DMS114 treated with DMSO at 0.1 percent for 48 hours (cell line): ENCODE data around the gene LSM14A.
"Not testable (repeated sequence)": the region's sequence is repeated elsewhere in the genome, so short reads cannot be mapped to it uniquely, and the experiment has no call there.

Source experiments
- DNase-seq: peaks from one replicate; lab custom pipeline; 2025; ENCODE audit not compliant: unreplicated experiment; lab: John Stamatoyannopoulos, UW

The LSM14A gene

DNA sequence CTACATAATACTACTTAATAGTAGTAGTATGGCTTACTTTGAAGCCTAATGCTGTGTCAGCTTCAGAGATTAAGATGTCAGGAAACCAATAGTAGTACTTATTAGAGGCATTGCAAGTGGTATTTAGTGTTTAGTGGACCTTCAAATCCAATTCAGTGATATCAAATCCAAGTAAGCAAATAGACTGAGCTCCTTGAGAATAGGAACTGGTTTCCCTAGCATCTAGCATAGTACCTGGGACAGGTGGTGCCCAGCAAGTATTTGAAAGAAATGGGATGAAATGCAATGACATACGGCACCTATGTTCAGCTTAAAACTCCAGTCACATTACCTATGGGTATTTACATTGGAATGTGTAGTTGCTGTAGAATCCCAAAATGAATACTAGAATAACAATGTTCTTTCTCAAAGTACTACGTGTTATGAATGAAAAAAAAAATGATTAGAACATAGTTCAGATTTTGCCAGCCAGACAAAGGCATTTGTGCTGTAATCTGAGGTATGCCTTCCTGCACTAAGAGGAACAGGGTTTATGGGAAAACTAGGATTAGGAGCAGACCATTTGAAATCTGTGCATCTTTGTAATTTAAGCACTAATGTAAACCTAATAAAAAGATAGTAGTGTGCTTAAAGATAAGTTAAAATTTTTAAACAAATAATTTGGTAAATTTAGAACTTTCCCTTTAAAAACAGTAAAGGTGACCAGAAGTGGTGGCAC is 17.1 kb downstream of the LSM14A start:
- no peak for DNase-seq

DNA sequence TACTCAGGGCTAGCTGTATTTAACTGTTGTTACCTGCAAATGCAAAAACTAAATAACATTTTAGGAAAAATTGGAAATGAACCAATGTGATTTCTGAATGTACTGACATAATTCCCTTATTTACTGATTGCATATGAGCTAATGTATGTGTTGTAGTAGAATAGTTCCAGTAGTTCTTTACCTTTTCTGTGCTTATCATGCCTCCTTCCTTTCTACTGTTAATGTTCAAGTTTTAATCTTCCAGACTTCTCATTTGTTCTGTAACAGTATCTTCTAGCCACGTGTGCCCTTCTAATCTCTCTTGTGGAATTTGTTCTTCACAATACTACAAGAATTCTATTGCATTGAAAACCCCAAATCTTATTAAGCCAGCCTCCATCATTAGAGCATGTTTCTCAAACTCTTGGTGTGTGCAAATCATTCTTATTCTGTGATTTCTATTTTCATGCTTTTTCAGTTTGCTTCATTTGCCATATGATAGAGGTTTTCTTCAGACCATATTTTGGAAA is 17.7 kb downstream of the LSM14A start:
- no peak for DNase-seq

DNA sequence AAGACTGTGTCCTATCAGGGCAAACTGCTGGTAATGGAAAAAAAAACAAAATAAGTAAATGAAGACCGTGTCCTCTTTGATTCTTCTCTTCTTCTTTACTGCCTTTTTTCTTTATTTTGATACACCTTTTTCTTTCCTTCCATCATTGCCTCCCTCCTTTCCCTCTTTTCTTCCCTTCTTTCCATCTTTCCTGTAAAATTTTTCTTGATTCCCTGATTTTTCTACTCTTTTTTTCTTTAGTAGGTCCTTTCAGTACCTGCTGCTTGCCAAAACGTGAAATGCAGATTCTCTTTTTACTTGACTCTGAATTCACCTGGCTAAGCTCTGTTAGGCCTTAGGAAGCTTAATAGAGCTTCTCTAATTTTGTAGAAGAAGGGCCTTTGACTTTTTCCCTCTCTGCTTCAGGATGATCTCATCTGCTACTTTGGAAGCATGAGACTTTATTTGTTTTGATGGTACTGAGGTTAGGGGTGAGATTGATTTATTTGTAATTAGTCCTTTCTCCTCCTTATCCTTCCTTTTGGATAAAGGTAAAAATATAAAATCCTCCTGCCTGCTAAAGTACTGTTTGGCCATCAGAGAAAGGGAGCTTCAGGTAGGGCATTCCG is 19.2 kb downstream of the LSM14A start:
- no peak for DNase-seq

DNA sequence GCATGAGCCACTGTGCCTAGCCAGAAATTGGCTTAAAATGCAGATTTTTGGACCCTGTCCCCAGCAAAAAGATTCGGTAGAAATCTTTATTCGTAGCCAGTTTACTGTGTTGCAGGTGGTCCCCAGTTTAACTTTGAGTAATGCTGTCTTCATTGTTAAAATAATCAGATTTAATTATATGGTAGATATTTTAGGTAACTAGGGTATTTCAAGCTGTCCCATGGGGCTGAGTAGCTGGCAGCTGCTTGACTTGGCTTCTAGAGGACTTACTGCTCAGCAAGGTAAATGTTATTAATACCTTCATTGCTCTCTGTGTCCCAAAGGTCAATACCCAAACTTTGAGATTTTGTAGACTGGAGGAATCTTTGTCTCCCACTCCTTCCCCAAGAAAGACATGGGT is 21.1 kb downstream of the LSM14A start:
- no peak for DNase-seq

DNA sequence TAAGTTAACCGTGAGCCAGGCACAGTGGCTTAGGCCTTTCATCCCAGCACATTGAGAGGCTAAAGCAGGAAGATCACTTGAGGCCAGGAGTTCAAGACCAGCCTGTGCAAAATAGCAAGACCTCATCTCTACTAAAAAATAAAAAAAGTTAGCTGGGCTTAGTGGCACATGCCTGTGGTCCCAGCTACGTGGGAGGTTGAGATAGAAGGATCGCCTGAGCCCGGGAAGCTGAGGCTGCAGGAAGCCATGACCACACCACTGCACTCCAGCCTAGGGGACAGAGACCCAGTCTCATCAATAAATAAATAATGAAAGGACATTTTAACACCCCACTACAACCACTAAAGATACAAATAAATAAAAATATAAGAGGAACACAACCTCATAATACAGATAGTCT is 21.6 kb downstream of the LSM14A start:
- no peak for DNase-seq

DNA sequence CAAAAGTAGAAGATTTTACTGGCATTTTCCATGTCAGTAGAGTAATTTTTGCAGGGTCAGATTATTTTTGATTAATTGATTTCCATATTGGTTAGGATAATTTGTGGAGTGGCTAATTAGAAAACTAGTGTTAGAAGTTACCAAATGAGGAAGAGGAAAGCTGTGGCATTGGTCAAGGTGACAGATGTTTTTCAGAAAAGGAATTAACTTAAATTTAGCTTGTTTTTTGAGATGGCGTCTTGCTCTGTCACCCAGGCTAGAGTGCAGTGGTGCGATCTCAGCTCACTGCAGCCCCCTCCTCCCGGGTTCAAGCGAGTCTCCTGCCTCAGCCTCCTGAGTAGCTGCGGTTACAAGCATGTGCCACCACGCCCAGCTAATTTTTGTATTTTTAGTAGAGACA is 28.8 kb downstream of the LSM14A start:
- DNase-seq: no peak

DNA sequence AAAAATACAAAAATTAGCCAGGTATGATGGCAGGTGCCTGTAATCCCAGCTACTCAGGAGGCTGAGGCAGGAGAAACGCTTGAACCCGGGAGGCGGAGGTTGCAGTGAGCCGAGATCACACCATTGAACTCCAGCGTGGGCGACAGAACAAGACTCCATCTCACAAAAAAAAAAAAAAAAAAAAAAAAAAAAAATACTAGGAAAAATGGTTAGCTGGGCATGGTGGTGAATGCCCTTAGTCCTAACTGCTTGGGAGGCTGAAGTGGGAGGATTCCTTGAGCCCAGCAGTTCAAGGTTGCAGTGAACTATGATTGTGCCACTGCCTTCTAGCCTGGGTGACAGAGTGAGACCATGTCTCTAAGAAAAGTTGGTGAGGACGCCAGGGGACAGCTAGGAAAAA is 33.0 kb downstream of the LSM14A start:
- not testable (repeated sequence) for DNase-seq

DNA sequence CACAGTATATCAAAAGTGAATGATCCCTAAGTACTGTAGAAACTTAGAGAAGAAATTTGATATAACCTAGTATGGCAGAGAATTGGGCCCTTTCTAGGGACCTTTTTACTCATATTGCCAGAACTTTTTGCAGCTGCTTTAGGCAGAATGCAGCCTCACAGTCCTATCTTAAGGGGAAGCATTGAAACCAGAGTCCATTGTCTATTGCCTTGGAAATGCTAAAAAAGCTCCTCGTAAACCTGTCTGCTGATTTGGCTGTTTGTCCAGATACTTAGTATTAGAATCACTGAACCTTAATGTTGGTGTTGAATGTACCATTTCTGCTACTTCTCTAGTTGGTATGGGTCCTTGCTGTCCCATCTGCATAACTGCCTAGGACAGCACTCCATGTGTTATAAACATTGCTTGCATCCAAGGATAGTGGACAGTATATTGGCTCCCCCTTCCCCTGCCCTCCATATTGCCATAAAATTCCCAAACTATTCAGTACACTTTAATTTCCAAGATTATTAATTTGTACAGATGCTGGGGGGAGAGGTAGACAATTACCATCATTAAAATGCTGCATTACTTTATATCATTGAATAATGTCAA is 36.1 kb downstream of the LSM14A start:
- DNase-seq: no peak

DNA sequence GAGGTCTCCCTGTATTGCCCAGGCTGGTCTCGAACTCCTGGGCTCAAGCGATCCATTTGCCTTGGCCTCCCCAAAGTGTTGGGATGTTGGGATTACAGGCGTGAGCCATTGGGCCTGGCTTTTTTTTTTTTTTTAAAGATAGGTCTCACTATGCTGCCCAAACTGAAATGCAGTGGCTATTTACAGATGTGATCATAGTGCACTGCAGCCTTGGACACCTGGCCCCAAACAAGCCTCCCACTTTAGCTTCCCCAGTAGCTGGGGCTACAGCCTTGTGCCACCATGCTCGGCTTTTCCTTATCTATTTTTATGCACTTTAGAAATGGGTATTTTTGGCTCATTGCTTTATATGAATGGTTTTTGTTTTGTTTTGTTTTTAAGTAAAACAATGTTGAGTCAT is 37.4 kb downstream of the LSM14A start:
- no peak for DNase-seq

DNA sequence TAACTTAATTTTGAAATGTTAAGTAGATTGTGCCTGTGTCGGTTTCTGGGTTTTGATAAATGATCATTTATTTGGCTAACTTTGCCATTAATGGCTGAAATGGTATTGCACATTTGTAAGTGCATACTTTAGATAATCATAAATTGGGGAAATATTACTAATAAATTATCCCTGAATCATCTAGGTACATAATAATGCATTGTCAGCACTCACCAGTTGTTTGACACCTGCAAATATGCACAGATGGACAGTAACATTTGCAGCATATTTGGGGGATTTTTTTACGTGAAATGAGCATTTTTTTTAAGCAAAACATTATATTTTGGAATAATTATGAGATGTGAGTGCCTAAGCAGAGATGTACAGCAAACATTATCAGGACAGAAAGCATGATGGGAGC is 41.0 kb downstream of the LSM14A start:
- DNase-seq: no peak

DNA sequence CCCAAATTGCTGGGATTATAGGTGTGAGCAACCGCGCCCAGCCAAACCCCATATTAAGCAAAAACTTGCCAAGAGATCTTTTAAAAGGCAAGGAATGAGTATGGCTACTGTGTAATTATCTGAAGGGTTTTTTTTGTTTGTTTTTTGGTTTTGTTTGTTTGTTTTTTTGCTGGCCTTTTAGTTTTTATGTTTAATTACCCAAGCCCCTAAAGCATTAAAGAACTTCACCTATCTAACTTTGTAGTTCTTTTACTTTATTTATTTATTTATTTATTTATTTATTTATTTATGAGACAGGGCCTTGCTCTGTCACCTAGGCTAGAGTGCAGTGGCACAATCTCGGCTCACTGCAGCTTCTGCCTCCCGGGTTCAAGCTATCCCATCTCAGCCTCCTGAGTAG is 41.7 kb downstream of the LSM14A start:
- no peak for DNase-seq

DNA sequence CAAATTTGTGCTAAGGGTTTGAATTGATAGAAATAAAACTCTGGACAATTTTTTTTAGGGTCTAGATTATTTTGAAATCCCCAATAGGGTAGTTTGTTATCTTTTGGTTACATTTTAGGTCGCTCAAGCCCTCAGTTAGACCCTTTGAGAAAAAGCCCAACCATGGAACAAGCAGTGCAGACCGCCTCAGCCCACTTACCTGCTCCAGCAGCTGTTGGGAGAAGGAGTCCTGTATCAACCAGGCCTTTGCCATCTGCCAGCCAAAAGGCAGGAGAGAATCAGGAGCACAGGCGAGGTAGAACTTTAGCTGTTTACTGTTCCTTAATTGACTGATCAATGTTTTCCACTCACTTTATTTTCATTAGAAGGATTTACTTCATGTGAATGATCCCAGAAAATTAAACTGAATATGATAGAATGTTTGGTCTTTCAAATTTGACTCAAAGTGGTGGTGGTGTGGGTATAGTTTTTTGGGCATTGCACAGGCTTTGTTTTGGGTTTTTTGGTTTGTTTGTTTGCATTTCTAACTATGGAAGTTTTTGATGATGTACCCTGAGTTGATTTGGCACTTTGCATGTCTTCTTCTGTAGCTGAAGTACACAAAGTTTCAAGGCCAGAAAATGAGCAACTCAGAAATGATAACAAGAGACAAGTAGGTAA is 42.8 kb downstream of the LSM14A start:
- DNase-seq: no peak

DNA sequence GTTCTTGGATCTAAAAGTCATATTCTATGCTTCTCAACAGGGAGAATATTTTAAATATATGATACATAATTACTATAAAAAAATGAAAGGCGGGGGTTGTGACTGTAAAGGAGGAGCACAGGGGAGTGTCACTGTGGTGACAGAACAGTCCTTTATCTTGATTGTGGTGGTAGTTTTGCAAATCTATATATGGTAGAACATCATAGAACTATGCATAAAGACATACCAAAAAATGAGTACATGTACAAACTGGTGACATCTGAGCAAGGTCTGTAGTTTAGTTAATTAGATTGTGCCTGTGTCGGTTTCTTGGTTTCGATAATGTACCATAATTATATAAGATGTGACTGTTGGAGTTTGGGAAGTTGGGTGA is 43.3 kb downstream of the LSM14A start:
- DNase-seq: no peak

DNA sequence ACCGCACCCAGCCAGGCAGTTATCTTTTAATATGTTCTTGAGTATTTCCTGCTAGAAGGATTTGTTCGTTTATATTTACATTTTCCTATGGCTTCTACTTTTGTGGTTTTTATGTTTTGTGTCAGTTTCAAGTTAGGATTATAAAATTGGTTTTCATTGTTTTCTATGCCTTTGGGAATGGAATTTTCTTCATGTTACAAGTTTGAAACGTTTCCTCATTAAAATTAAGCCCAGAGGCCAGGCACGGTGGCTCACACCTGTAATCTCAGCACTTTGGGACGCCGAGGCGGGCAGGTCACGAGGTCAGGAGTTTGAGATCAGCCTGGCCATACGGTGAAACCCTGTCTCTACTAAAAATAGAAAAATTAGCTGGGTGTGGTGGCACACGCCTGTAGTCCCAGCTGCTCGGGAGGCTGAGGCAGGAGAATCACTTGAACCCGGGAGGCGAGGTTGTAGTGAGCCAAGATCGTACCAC is 44.5 kb downstream of the LSM14A start:
- DNase-seq: not testable (repeated sequence)

DNA sequence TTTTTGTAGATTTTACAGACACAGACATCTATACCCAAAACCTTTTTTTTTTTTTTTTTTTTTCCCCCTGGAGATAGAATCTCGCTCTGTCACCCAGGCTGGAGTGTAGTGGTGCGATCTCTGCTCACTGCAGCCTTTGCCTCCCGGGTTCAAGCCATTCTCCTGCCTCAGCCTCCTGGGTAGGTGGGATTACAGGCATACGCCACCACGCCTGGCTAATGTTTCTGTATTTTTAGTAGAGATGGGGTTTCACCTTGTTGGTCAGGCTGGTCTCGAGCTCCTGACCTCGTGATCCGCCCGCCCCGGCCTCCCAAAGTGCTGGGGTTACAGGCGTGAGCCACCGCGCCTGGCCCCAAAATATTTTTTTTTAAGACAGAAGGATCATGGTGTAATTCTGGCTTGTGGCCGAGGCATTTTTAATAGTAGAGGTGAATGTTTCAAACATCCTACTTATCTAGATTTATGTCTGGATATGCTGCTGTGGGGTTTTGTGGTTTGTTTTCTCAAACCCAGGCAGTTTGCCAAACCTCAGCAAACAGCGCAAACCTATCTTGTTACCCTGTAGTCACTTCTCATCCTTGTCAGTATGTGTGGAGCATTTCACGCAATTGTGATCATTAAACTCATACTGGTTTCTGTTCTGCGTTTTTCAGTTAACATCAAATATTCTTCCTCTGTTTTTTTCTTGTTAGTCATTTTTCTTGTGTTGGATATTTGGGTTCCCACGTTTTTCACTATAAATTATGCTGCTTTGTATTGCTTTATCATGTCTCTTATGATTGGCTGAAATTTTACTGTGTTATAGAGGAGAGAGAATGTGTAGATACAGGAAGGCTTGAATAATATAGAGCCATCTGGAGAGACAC is 45.9 kb downstream of the LSM14A start:
- no peak for DNase-seq

DNA sequence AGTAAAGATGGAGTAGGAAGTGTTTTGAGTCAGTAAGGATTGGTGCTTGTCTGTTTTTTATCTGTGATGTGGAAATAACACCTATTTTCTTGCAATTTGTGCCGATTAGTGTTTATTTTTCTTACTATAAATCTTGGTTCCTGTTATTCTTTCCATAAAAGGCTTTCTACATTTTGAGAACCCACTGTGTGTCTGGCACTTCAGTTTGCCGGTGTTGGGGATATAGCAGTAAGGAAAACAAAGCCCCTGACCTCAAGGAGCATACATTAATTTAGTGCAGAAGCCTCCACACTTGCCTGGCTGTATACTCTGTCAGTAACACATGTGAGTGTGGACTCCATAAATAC is 46.5 kb downstream of the LSM14A start:
- DNase-seq: no peak

DNA sequence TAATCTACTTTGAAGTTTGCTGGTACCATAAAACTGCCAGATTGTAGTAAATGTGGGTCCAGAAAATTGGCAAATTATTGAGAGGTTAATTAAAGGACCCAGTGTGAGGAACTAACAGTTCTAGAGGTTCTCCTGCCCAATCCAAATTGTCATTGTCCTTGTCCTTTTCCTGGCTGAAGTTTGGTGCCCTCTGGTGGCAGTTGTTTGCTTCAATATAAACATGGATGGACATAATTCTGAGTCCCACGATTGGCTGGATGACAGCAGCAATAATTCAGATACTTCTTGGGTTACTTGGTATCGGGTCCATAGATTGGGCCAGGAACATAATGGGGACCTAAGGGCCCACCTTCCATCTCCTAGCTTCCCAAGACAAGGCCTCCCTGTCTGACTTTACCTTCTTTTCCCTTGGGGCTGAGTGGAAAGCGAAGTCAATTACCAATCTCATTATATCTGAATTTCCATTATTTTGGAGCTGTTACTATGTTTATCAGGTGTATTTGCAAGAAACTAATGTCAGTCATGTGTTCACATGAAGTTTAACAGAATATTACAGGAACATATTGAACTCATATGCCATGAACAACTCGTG is 48.3 kb downstream of the LSM14A start:
- DNase-seq: peak; percentile 62

DNA sequence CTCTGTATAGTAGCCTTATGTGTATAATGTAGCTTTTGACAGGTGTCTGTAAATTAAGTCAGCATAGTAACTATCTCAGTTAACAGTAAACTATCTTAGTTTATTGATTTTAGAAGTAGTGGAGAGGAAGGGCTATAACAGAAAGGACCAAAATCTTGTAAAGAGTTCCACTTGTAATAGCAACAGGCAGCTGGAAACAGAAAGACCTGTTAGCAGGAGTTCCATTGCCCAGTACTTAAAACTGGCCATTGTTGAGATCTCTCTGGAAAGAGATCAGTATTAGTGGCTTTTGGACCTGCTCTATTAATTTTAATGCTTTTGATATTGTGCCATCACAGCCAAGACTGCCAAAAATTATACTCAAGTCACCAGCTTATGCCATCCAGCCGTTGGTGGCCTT is 50.1 kb downstream of the LSM14A start:
- no peak for DNase-seq

DNA sequence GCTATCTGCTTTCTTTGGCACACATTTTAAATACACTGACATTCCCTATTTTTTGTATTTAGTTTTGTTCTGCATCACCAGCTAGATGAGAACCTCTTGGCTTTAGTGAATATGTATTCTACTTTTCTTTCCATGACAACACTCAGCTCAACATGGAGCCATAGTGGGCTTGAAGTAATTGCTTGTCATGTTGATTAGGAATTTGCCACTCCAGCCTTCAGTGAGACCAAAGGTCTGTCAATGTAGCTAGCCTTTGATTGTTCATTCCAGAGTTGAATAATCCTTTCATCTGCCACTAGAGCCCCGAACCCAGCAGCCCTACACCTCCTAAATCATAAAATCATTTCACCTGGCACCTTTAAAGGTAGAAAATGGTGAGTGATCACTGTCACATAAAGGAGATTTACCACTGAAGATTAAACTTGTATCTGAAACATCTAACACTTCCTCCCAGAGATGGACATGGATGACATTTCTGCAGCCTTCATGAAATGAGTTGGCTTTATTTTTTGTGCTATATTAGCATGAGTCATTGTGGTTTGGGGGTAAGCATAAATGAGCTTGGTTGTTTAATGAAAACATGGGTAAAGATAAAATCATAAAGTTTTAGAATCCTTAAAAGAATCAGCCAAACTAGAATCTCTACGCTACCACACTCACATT is 52.8 kb downstream of the LSM14A start:
- DNase-seq: no peak

DNA sequence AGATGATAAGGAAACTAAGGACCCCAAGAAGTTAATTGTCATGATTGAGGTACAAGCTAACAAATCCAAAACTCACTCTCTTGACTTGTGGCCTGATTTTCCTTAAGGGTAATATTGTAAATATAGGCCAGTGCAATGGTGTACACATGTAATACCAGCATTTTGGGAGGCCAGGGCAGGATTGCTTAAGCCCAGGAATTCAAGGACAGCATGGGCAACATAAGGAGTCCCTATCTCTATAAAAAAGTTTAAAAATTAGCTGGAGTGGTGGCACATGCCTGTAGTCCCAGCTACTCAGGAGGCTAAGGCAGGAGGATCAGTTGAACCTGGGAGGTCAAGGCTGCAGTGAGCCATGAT is 53.3 kb downstream of the LSM14A start:
- DNase-seq: no peak
